HL-60 (cell line): ENCODE results near the gene STX7.

Experiments
- DNase-seq, 2 experiments: peaks; one replicate each; pipeline ENCODE4 v3.0.0-alpha.2; 2010 to 2020; ENCODE audit warnings: low read depth in 1 of 2, low spot score in 1 of 2
- H3K27ac ChIP-seq: fragments of 250-450 bp; sonication (Bioruptor Pico); replicated peaks from 2 replicates; pipeline ENCODE4 v1.5.1; 2020; ENCODE audit warnings: mild to moderate bottlenecking, moderate library complexity
- H3K27me3 ChIP-seq: fragments of 250-450 bp; sonication (Bioruptor Pico); 2 replicates; pipeline ENCODE4 v1.5.1; 2021; ENCODE audit warnings: mild to moderate bottlenecking, moderate library complexity; ENCODE audit not compliant: insufficient read depth, poor library complexity, severe bottlenecking
- H3K4me3 ChIP-seq: replicated peaks from 2 replicates; pipeline ENCODE4 v1.5.1; 2011; ENCODE audit warnings: mild to moderate bottlenecking, control low read depth, low read length; ENCODE audit not compliant: insufficient read depth
- GABPA ChIP-seq: IDR thresholded peaks from 2 replicates; pipeline ENCODE4 v1.6.1; 2012; ENCODE audit warnings: low read depth
- POLR2AphosphoS5 ChIP-seq: IDR thresholded peaks from 2 replicates; pipeline ENCODE4 v1.6.1; 2012; ENCODE audit warnings: low read depth
- SPI1 ChIP-seq: IDR thresholded peaks from 2 replicates; pipeline ENCODE4 v1.6.1; 2012; ENCODE audit warnings: low read depth, mild to moderate bottlenecking, borderline replicate concordance
- TF ChIP-seq, protein P1 (sequence below): IDR thresholded peaks from 2 replicates; pipeline ENCODE4 v1.6.1; 2012; ENCODE audit warnings: low read depth; ENCODE audit not compliant: insufficient replicate concordance
- TF ChIP-seq, protein P2 (sequence below): IDR thresholded peaks from one replicate; pipeline ENCODE4 v1.5.1; 2011; ENCODE audit warnings: low read length, control low read depth, inconsistent platforms; ENCODE audit not compliant: insufficient read depth

Gene STX7

GRCh38 chr6:132482581-132482980 lies 30.3 kb downstream of the STX7 start:
- H3K4me3 ChIP-seq = no peak overlapping the region
- no peak for TF ChIP-seq GABPA
- TF ChIP-seq, protein P1, sequence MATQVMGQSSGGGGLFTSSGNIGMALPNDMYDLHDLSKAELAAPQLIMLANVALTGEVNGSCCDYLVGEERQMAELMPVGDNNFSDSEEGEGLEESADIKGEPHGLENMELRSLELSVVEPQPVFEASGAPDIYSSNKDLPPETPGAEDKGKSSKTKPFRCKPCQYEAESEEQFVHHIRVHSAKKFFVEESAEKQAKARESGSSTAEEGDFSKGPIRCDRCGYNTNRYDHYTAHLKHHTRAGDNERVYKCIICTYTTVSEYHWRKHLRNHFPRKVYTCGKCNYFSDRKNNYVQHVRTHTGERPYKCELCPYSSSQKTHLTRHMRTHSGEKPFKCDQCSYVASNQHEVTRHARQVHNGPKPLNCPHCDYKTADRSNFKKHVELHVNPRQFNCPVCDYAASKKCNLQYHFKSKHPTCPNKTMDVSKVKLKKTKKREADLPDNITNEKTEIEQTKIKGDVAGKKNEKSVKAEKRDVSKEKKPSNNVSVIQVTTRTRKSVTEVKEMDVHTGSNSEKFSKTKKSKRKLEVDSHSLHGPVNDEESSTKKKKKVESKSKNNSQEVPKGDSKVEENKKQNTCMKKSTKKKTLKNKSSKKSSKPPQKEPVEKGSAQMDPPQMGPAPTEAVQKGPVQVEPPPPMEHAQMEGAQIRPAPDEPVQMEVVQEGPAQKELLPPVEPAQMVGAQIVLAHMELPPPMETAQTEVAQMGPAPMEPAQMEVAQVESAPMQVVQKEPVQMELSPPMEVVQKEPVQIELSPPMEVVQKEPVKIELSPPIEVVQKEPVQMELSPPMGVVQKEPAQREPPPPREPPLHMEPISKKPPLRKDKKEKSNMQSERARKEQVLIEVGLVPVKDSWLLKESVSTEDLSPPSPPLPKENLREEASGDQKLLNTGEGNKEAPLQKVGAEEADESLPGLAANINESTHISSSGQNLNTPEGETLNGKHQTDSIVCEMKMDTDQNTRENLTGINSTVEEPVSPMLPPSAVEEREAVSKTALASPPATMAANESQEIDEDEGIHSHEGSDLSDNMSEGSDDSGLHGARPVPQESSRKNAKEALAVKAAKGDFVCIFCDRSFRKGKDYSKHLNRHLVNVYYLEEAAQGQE = no peak
- TF ChIP-seq, protein P2, sequence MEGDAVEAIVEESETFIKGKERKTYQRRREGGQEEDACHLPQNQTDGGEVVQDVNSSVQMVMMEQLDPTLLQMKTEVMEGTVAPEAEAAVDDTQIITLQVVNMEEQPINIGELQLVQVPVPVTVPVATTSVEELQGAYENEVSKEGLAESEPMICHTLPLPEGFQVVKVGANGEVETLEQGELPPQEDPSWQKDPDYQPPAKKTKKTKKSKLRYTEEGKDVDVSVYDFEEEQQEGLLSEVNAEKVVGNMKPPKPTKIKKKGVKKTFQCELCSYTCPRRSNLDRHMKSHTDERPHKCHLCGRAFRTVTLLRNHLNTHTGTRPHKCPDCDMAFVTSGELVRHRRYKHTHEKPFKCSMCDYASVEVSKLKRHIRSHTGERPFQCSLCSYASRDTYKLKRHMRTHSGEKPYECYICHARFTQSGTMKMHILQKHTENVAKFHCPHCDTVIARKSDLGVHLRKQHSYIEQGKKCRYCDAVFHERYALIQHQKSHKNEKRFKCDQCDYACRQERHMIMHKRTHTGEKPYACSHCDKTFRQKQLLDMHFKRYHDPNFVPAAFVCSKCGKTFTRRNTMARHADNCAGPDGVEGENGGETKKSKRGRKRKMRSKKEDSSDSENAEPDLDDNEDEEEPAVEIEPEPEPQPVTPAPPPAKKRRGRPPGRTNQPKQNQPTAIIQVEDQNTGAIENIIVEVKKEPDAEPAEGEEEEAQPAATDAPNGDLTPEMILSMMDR = no peak
- TF ChIP-seq SPI1 = no peak
- TF ChIP-seq POLR2AphosphoS5 = no peak
- no peaks in the 10 kb centered on the region for H3K27me3 ChIP-seq
- H3K27ac ChIP-seq = no peak overlapping the region
- DNase-seq = no peak

DNA sequence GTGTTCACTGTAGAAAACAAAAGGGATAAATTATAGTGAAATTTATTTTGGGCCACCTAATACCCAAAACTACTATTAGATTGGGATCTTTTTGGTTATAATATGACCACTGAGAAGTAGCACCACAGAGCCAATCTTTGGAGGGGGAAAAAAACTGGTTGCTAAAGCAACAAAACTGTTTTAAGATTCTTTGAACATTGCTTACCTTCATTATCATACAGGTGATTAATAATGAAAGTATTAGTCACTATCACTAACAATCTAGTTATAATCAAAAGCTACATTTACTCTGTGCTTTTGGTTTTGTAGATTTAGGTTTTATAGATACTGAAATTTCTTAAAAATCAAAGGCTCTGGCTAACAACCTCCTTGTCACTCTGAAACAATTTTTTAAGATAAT lies 31.7 kb downstream of the STX7 start:
- no peaks in the 10 kb centered on the region for H3K27me3 ChIP-seq
- TF ChIP-seq GABPA = no peak
- TF ChIP-seq POLR2AphosphoS5 = no peak
- no peak for TF ChIP-seq SPI1
- TF ChIP-seq, protein P1 = no peak
- TF ChIP-seq, protein P2 = no peak
- no peak overlapping the region for H3K4me3 ChIP-seq
- H3K27ac ChIP-seq = no peak overlapping the region
- DNase-seq = no peak

- Histone ChIP-seq H3K27ac (no peak overlapping the region), H3K27me3 (no peaks in the 10 kb centered on the region), H3K4me3 (no peak overlapping the region)
- no peak for DNase-seq
- TF ChIP-seq SPI1 (no peak), POLR2AphosphoS5 (no peak), GABPA (no peak)
- TF ChIP-seq, protein P1 = no peak
- TF ChIP-seq, protein P2 = no peak
Measured at GRCh38 chr6:132479131-132479530, 33.8 kb downstream of the STX7 start.
